Brain microvascular endothelial cell (primary cell): ENCODE results near the gene CIAPIN1.

ENCODE experiments used
- DNase-seq: peaks from one replicate; pipeline ENCODE4 v3.0.0-alpha.2; 2020
- H3K27ac ChIP-seq: fragments of 250-450 bp; sonication (Bioruptor Pico); 2 replicates; pipeline ENCODE4 v1.5.1; 2020; ENCODE audit warnings: mild to moderate bottlenecking, moderate library complexity
- H3K27me3 ChIP-seq: fragments of 250-450 bp; sonication (Bioruptor Pico); replicated peaks from 2 replicates; pipeline ENCODE4 v1.5.1; 2020; ENCODE audit warnings: mild to moderate bottlenecking
- H3K36me3 ChIP-seq: fragments of 250-450 bp; sonication (Bioruptor Pico); replicated peaks from 2 replicates; pipeline ENCODE4 v1.5.1; 2020; ENCODE audit warnings: mild to moderate bottlenecking
- H3K4me3 ChIP-seq: 2 replicates; pipeline ENCODE4 v1.5.1; 2011; ENCODE audit warnings: low read depth, mild to moderate bottlenecking, control low read depth, low read length, moderate library complexity
- CTCF ChIP-seq: IDR thresholded peaks from 2 replicates; pipeline ENCODE4 v1.5.1; 2011; ENCODE audit warnings: low read depth, mild to moderate bottlenecking, moderate library complexity, low read length, control low read depth, inconsistent platforms; ENCODE audit errors: missing control alignments
- in situ Hi-C: cut with HindIII; loops from 2 replicates; pipeline ENCODE4 v1.10.0; 2017; ENCODE audit warnings: low sequenced_read_pairs, low pct_ligation_motif_present

CIAPIN1 gene

DNA sequence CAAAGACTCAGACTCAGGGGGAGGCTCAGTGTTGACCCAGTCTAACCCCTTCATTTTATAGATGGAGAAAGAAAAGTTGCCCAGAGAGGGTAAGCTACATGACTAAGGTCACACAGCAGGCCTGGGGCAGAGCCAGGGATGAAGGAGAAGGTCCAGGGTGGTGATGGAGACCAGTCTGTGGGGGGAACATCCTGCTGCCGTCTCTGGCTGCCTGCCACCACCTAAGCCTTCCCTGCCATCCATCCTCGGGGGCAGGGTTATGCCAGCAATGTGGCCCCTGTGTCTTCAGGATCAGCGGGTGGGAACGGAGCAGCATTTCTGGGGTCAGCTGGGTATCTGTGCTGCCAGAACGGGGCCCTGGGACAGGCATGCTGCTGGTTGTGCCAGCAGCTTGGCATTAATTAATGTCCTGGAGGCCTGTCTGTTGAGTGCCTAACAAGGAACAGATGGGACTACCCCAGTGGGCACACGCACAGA, 33.6 kb upstream of the CIAPIN1 start:
- Histone ChIP-seq H3K4me3 (no peak overlapping the region), H3K36me3 (no peaks in the 10 kb centered on the region), H3K27me3 (no peaks in the 10 kb centered on the region), H3K27ac (no peak overlapping the region)
- in situ Hi-C loops = no loop called here
- TF ChIP-seq CTCF = no peak
- DNase-seq = no peak

DNA sequence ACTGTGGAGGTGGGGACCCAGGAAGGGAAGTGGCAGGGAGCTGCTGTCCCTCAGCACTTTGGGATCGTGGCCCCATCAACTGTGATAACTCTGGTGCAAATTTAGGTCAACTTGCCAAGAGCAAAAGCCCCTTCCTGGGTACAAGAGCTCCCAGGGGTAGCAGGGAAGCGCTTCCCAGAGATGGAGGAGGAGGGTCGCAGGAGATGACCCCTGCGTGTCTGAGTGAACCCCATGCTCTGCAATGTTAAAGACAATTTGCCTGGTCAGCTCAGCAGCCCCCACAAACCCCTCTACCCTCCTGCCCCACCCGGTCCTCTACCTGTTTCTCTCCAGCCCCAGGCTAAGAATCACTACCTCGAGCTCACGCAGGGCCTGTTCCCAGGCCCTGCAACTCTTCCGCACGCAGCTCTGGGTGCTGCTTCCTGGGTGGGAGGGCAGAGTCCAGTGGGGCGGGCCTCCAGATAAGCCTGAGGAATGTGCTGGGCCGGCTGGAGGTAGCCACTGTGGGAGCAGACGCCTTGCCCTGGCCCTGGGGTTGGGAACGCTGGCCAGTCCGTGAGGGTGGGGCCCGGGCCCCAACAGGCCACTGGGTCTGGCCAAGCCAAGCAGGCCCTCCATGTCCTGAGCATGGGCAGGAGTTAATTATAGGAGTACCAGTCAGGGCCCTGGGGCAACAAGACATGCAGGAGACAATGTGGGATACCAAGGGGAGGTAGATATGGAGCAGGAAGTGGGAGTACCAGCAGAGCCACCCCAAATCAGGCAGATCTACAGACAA, 33.0 kb upstream of the CIAPIN1 start:
- DNase-seq = peak; percentile 49
- Histone ChIP-seq H3K4me3 (peak overlapping the region; percentile 63), H3K27ac (peak overlapping the region; percentile 16), H3K36me3 (peaks cover 2% of the 10 kb centered on the region), H3K27me3 (no peaks in the 10 kb centered on the region)
- TF ChIP-seq CTCF = no peak
- in situ Hi-C loops = no loop called here

- in situ Hi-C loops = no loop called here
- Histone ChIP-seq H3K36me3 (peaks cover 9% of the 10 kb centered on the region), H3K27ac (no peak overlapping the region), H3K27me3 (no peaks in the 10 kb centered on the region), H3K4me3 (peak overlapping the region; percentile 63)
- no peak for TF ChIP-seq CTCF
- DNase-seq = peak; percentile 42
Measured at GRCh38 chr16:57479205-57479975, 32.2 kb upstream of the CIAPIN1 start.

DNA sequence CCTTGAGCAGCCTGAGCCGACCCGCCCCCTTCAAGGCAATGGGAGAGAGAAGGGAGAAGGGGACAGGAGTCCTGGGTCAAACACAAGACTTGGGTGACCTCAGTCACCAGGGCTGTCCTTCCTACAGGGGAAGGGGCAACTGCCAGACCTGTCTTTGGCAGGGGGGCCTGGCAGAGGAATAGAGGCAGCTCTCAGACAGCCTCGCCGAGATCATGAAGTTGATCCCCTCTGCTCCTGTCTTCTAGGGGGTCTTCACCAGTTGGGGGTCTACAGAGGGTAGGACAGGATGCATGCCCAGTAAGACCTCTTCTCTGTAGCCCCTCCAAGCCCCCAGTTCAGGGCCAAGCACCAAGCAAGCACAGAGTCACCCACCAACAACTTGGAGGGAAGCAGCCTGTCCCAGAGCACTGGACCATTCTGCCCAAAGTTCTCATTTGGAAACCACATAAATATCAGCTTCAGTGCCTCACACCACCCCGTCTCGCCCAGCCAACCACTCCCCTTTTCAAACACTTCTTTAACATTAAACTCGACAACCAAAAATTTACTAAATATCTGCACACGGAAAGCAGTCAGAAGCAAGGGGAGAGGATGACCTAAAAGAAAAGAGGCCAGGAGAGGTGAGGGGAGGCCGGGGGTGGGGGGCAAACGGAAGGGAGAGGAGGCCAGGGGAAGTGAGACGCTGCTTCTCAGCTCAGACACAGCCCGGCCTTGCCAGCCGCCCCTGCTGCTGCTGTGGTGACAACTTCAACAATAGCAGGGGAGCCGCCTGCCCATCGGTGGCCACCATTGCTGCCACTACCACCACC, 31.4 kb upstream of the CIAPIN1 start:
- Histone ChIP-seq H3K36me3 (peaks cover 12% of the 10 kb centered on the region), H3K4me3 (peak overlapping the region; percentile 63), H3K27me3 (no peaks in the 10 kb centered on the region), H3K27ac (no peak overlapping the region)
- in situ Hi-C loops = no loop called here
- DNase-seq = no peak
- TF ChIP-seq CTCF = no peak

DNA sequence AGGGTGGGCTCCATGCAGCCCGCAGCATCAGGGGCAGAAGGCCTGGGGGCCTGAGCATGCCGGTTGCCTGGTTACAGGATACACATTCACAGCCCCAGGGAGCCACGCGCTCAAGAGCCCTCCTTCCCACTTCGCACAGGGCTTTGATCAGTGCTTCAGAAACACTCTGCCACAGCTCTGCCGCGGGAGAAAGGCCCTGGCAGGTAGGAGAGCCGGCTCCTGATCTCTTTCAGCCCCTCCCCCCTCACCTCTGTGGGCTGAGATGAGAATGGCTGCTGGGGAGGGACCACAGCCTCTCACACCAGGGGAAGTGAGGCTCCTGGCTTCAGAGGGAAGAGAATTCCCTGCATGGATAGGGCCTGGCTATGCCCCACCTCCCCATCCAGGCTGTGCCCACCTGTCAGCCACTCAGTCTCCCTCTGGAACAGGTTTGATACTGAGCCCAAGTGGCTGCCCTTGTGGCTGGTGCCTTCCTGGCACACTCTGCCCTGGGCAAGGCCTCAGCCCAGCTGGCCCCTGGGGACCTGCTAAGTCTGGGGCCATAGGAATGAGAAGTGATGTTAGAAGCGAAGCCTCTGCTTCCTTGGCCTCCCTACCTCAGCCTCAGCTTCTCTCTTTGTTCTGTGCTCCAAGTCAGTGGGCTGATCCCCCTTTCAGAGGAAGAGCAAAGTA, 30.5 kb upstream of the CIAPIN1 start:
- Histone ChIP-seq H3K4me3 (no peak overlapping the region), H3K27ac (no peak overlapping the region), H3K27me3 (no peaks in the 10 kb centered on the region), H3K36me3 (peaks cover 21% of the 10 kb centered on the region)
- in situ Hi-C loops = no loop called here
- DNase-seq = no peak
- TF ChIP-seq CTCF = no peak
